ENCODE results near the gene DLG2. TPM values are rescaled to one million over a fixed set of nuclear protein-coding genes. Genes with fewer than 3 reads are reported as not detected.

DLG2 gene
- total and polyA plus RNA-seq, 7 donors = 0.23 to 5.3 (median 3.4) TPM

DNA sequence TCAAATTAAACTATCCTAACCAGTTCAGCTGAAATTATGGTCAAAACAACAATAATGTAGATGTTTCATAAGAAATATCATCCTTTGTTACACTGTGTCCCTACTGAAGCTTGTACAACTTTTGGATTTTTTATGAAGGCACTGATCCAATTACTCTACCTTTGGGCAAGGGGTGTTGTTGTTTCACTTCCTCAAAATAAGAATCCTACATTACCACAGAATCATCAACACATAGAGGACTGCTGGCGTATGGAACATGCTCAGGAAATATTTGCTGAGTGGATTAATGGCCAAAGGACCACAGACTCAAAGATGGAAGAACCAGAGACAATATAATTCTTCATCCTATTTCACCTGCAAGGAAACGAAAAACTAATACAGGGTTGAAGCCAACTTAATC is 1433.4 kb downstream of the DLG2 start:
- DNase-seq (no peak), ATAC-seq (no peak)
- Histone ChIP-seq H3K27ac (no peak overlapping the region), H3K36me3 (ENCODE audit: insufficient read depth in 1 of 2, low read depth in 1 of 2) (no peaks in the 10 kb centered on the region), H3K4me3 (no peak overlapping the region), H3K27me3 (ENCODE audit: insufficient read depth in 3 of 3, low read length in 2 of 3) (no peaks in the 10 kb centered on the region), H3K4me1 (no peaks in the 10 kb centered on the region), H3K9me3 (no peaks in the 10 kb centered on the region)
- 85% methylated on average over 2 of the region's 2 CpGs for WGBS, 3 donors
- intact Hi-C loops (cut with DNase I) = no loop called here
- TF ChIP-seq, protein P1, sequence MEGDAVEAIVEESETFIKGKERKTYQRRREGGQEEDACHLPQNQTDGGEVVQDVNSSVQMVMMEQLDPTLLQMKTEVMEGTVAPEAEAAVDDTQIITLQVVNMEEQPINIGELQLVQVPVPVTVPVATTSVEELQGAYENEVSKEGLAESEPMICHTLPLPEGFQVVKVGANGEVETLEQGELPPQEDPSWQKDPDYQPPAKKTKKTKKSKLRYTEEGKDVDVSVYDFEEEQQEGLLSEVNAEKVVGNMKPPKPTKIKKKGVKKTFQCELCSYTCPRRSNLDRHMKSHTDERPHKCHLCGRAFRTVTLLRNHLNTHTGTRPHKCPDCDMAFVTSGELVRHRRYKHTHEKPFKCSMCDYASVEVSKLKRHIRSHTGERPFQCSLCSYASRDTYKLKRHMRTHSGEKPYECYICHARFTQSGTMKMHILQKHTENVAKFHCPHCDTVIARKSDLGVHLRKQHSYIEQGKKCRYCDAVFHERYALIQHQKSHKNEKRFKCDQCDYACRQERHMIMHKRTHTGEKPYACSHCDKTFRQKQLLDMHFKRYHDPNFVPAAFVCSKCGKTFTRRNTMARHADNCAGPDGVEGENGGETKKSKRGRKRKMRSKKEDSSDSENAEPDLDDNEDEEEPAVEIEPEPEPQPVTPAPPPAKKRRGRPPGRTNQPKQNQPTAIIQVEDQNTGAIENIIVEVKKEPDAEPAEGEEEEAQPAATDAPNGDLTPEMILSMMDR (IDR thresholded peaks at IDR 0.05) = no peak

DNA sequence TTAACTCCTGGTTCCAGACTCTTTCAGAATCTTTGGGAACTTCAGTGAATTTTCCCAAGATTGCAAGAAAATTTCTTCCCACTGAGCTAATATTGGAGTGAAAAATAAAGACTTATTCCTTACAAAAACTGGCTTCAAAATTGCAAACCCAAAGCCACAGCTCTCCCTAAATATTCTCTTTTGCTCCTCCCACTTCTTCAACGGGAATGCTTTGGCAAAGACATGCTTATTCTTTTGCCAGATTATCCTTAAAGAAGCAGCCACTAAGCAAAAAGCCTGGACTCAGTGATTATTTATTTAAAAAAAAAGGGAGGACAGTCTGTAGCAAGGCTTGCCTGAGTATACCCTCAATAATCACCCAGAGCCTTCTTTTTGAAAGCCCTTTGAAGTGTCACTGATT is 1438.6 kb downstream of the DLG2 start:
- Histone ChIP-seq H3K27ac (no peak overlapping the region), H3K4me1 (no peaks in the 10 kb centered on the region), H3K27me3 (ENCODE audit: insufficient read depth in 3 of 3, low read length in 2 of 3) (no peaks in the 10 kb centered on the region), H3K4me3 (no peak overlapping the region), H3K36me3 (ENCODE audit: insufficient read depth in 1 of 2, low read depth in 1 of 2) (no peaks in the 10 kb centered on the region), H3K9me3 (no peaks in the 10 kb centered on the region)
- DNase-seq (no peak), ATAC-seq (no peak)
- WGBS, 3 donors = 5 to 6% (median 6%) methylated on average over 1 of the region's 1 CpG
- TF ChIP-seq, protein P1 (IDR thresholded peaks at IDR 0.05) = no peak
- intact Hi-C loops (cut with DNase I) = no loop called here

DNA sequence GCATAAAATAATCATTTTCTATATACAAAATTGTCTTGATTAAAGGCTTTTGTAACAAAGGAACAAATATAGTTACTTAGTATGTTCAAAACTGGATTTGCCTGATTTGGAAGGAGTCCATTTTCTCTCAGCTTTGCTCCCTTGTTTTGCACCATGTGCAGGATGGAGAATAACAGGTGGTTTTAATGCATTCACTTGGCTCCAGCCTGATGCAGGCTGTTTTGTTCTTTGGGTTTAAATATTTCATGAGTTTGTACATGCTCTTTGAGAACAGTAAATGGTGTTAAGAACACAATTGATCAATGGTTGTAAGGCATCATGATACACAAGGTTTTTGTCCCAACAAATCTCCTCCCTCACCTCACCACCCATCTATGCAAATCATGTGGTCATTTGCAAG is 1454.1 kb downstream of the DLG2 start:
- Histone ChIP-seq H3K4me3 (no peak overlapping the region), H3K4me1 (no peaks in the 10 kb centered on the region), H3K27ac (no peak overlapping the region), H3K27me3 (ENCODE audit: insufficient read depth in 3 of 3, low read length in 2 of 3) (no peaks in the 10 kb centered on the region), H3K36me3 (ENCODE audit: insufficient read depth in 1 of 2, low read depth in 1 of 2) (no peaks in the 10 kb centered on the region), H3K9me3 (peaks cover 6% of the 10 kb centered on the region)
- intact Hi-C loops (cut with DNase I) = no loop called here
- ATAC-seq (no peak), DNase-seq (no peak)
- TF ChIP-seq, protein P1 (IDR thresholded peaks at IDR 0.05) = no peak

DNA sequence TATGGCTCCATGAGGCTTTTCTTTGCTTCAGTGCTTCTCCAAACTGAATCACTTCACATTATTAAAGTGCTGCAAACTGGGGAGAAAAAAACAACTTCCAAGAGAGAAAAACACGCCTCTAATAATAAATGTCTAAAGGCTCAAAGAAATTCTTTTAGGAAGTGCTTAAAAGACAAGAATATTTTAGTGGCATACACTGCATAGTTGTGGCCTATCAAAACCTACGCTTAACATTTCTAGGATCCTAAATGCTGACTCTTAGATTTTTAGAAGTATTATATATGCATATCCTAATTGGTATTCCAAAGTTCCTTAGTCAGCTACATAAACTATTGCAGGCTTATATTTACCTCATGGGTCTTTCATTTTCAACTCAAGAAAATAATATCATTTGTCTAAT is 1462.0 kb downstream of the DLG2 start:
- H3K9me3 ChIP-seq = no peaks in the 10 kb centered on the region
- DNase-seq (no peak), ATAC-seq (no peak)
- no peaks in the 10 kb centered on the region for H3K36me3 ChIP-seq (ENCODE audit: insufficient read depth in 1 of 2, low read depth in 1 of 2)
- H3K4me3 ChIP-seq = no peak overlapping the region
- intact Hi-C loops (cut with DNase I) = no loop called here
- no peaks in the 10 kb centered on the region for H3K4me1 ChIP-seq
- H3K27ac ChIP-seq = no peak overlapping the region
- no peaks in the 10 kb centered on the region for H3K27me3 ChIP-seq (ENCODE audit: insufficient read depth in 3 of 3, low read length in 2 of 3)
- TF ChIP-seq, protein P1 (IDR thresholded peaks at IDR 0.05) = no peak
- 86 to 92% (median 87%) methylated on average over 2 of the region's 2 CpGs for WGBS, 3 donors

DNA sequence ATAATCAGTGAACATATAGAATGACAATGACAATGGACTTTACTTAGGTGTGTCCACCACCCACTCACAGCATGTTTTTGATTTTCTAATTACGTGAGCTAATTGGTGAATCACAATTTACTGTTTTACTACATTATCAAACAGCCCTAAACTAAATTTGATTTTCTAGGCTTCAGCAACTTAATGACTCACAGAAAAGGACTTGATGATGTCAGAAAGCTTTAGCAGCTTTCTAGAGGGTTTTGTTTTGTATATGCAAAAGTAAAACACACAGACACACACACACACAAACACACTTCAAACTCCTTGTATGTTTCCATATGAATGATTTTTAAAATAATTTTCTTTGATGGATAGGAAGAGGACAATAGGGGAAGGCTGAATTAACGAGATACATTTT is 1462.4 kb downstream of the DLG2 start:
- Histone ChIP-seq H3K4me3 (no peak overlapping the region), H3K4me1 (no peaks in the 10 kb centered on the region), H3K36me3 (ENCODE audit: insufficient read depth in 1 of 2, low read depth in 1 of 2) (no peaks in the 10 kb centered on the region), H3K27me3 (ENCODE audit: insufficient read depth in 3 of 3, low read length in 2 of 3) (no peaks in the 10 kb centered on the region), H3K27ac (no peak overlapping the region), H3K9me3 (no peaks in the 10 kb centered on the region)
- no peak for ATAC-seq
- no peak for DNase-seq
- intact Hi-C loops (cut with DNase I) = no loop called here
- 70 to 85% (median 80%) methylated on average over 2 of the region's 2 CpGs for whole genome bisulfite sequencing, 3 donors
- TF ChIP-seq, protein P1 (IDR thresholded peaks at IDR 0.05) = no peak
